Measurements from ENCODE around the gene KCND2.

Gene KCND2

GRCh38 chr7:120311028-120311788 is 38.2 kb downstream of the KCND2 start:
- DNase-seq = no peak

- no peak for DNase-seq
Observed at GRCh38 chr7:120320218-120320961, 47.4 kb downstream of the KCND2 start.

GRCh38 chr7:120327054-120327453 is 54.1 kb downstream of the KCND2 start:
- DNase-seq = no peak

- no peak for DNase-seq
Observed at GRCh38 chr7:120332433-120332832, 59.5 kb downstream of the KCND2 start.

- DNase-seq = no peak
Observed at GRCh38 chr7:120334475-120334874, 61.5 kb downstream of the KCND2 start.

GRCh38 chr7:120337308-120337907 is 64.4 kb downstream of the KCND2 start:
- DNase-seq = no peak

GRCh38 chr7:120344276-120344675 is 71.3 kb downstream of the KCND2 start:
- no peak for DNase-seq

- DNase-seq = no peak
Observed at GRCh38 chr7:120353171-120353570, 80.2 kb downstream of the KCND2 start.

GRCh38 chr7:120360918-120361317 is 87.9 kb downstream of the KCND2 start:
- no peak for DNase-seq

GRCh38 chr7:120363414-120363813 is 90.4 kb downstream of the KCND2 start:
- DNase-seq = no peak

- no peak for DNase-seq
Observed at GRCh38 chr7:120370954-120371353, 98.0 kb downstream of the KCND2 start.

- DNase-seq = no peak
Observed at GRCh38 chr7:120373174-120373573, 100.2 kb downstream of the KCND2 start.

- no peak for DNase-seq
Observed at GRCh38 chr7:120394595-120394994, 121.6 kb downstream of the KCND2 start.

- no peak for DNase-seq
Observed at GRCh38 chr7:120395526-120396019, 122.6 kb downstream of the KCND2 start.

- no peak for DNase-seq
Observed at GRCh38 chr7:120398284-120399000, 125.5 kb downstream of the KCND2 start.

- DNase-seq = no peak
Observed at GRCh38 chr7:120400806-120401455, 128.0 kb downstream of the KCND2 start.

- no peak for DNase-seq
Observed at GRCh38 chr7:120402079-120402767, 129.2 kb downstream of the KCND2 start.

GRCh38 chr7:120402801-120403200 is 129.8 kb downstream of the KCND2 start:
- no peak for DNase-seq

- no peak for DNase-seq
Observed at GRCh38 chr7:120404042-120404441, 131.1 kb downstream of the KCND2 start.

- no peak for DNase-seq
Observed at GRCh38 chr7:120405652-120406051, 132.7 kb downstream of the KCND2 start.

- DNase-seq = no peak
Observed at GRCh38 chr7:120407010-120407409, 134.0 kb downstream of the KCND2 start.
